Stimulated activated CD8-positive, alpha-beta memory T cell treated with anti-CD3 and anti-CD28 coated beads, Interleukin-4, amount 100 ng/mL, for 1 hour (primary cell): Measurements from ENCODE around the gene CDCA8.

Experiments
- DNase-seq, 2 donors: peaks; one replicate each; pipeline ENCODE4 v3.0.0-alpha.2; 2020; ENCODE audit warnings: low read depth in 2 of 2, low spot score in 1 of 2

The CDCA8 gene

GRCh38 chr1:37714689-37715088 is 22.4 kb downstream of the CDCA8 start:
- no peak for DNase-seq

- DNase-seq: no peak
Measured at GRCh38 chr1:37716321-37716720, 24.0 kb downstream of the CDCA8 start.

- no peak for DNase-seq
Measured at GRCh38 chr1:37717631-37718030, 25.3 kb downstream of the CDCA8 start.

GRCh38 chr1:37718181-37718900 is 26.0 kb downstream of the CDCA8 start:
- DNase-seq: no peak

- no peak for DNase-seq
Measured at GRCh38 chr1:37718901-37719571, 26.7 kb downstream of the CDCA8 start.

- DNase-seq: no peak
Measured at GRCh38 chr1:37719572-37720195, 27.4 kb downstream of the CDCA8 start.

- DNase-seq: no peak
Measured at GRCh38 chr1:37720231-37721130, 28.2 kb downstream of the CDCA8 start.

- DNase-seq: no peak
Measured at GRCh38 chr1:37721565-37721964, 29.2 kb downstream of the CDCA8 start.

- DNase-seq: no peak
Measured at GRCh38 chr1:37722181-37723071, 30.1 kb downstream of the CDCA8 start.

- DNase-seq: no peak
Measured at GRCh38 chr1:37723072-37723389, 30.7 kb downstream of the CDCA8 start.

GRCh38 chr1:37723390-37724078 is 31.2 kb downstream of the CDCA8 start:
- DNase-seq: no peak

GRCh38 chr1:37724575-37724974 is 32.3 kb downstream of the CDCA8 start:
- no peak for DNase-seq

GRCh38 chr1:37725851-37726613 is 33.7 kb downstream of the CDCA8 start:
- DNase-seq: no peak

GRCh38 chr1:37726751-37727585 is 34.7 kb downstream of the CDCA8 start:
- no peak for DNase-seq

- no peak for DNase-seq
Measured at GRCh38 chr1:37728416-37728815, 36.1 kb downstream of the CDCA8 start.

GRCh38 chr1:37730376-37730775 is 38.1 kb downstream of the CDCA8 start:
- DNase-seq: no peak

GRCh38 chr1:37731312-37732019 is 39.1 kb downstream of the CDCA8 start:
- no peak for DNase-seq
